GM18909 (cell line): Measurements from ENCODE around the gene CHID1.

Experiments used
- ATAC-seq: cut with Tn5 transposase; IDR thresholded peaks from one replicate; pipeline ENCODE4 v1.9.1; 2021; ENCODE audit warnings: mild to moderate bottlenecking; ENCODE audit not compliant: unreplicated experiment, poor library complexity

The CHID1 gene

GRCh38 chr11:889687-890475 is 20.7 kb downstream of the CHID1 start:
- ATAC-seq: no peak

- ATAC-seq: no peak
Observed at GRCh38 chr11:889257-889656, 21.4 kb downstream of the CHID1 start.

DNA sequence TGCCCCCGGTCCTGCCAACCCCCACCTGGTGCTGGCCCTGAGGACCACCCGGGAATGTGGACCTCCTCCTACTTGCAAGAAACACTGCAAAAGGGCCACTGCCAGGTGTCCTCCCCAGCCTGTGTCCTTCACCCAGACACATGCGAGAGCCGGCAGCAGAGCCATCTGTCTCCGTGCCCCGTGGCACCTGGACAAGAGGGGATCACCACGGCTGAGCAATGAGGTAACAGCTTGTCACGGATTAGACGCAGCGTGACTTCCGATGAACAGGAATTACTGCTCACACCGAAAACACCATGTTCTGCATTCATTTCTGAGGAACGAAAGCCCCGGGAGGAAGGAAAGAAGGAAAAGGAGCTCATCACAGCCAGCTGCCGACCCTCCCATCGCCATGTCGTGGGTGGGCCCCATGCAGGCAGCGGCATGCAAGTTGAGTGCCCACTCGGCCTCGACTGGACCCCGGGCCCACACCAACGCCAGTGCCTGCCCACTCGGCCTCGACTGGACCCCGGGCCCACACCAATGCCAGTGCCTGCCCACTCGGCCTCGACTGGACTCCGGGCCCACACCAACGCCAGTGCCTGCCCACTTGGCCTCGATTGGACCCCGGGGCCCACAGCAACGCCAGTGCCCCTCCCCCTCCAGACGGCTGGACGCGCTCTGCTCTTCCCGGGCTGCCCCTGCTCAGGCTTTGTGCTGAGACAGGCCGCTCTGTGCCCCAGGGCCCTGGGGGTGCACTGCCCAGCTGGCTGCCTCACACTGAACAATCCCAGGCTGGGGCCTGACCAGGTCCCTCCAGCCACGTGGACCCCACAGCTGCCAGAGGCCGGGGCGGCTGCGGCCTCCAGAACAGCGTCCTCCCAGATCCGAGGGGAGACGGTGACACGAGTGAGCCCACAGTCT is 22.0 kb downstream of the CHID1 start:
- no peak for ATAC-seq

DNA sequence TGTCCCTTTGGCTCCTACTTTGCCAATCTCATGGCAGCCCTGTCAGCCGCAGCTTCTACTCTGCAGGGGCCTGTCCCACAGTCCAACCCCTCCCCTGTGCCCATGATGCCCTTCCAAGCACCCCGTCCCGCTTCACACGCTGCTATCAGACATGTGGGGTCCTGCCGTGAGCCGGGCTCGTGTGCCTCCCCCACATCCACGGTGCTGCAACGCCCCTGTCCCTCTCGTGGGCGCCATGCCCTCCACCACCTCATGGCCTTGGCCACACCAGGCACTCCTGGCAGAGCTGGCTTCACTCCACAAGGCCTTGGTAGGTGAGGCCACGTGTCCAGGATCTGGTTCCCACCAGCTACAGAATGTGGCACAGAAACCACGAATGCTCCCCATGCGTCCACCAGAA is 23.0 kb downstream of the CHID1 start:
- no peak for ATAC-seq

- ATAC-seq: no peak
Observed at GRCh38 chr11:886568-886967, 24.0 kb downstream of the CHID1 start.

- no peak for ATAC-seq
Observed at GRCh38 chr11:884578-885070, 26.0 kb downstream of the CHID1 start.

DNA sequence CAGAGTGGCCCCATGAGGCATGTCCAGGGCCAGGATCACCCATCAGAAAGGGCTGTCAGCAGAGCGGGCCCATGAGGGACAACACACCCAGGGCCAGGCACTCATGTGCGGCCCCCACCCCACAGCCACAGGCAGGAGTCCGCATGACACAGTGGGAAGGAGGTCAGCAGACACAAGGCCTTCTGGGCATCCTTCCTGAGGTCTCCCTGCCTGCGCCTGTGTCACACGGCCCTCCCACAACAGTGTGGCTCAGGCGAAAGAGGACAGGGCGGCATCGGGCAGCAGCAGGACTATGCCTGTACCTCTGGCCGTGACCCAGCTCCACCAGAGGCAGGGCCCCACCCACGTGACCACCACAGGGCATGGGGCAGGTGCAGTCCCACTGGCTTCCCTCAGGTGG is 27.1 kb downstream of the CHID1 start:
- ATAC-seq: no peak

- ATAC-seq: no peak
Observed at GRCh38 chr11:882596-882995, 28.0 kb downstream of the CHID1 start.

GRCh38 chr11:880447-880846 is 30.2 kb downstream of the CHID1 start:
- no peak for ATAC-seq

- no peak for ATAC-seq
Observed at GRCh38 chr11:877565-877964, 33.0 kb downstream of the CHID1 start.

DNA sequence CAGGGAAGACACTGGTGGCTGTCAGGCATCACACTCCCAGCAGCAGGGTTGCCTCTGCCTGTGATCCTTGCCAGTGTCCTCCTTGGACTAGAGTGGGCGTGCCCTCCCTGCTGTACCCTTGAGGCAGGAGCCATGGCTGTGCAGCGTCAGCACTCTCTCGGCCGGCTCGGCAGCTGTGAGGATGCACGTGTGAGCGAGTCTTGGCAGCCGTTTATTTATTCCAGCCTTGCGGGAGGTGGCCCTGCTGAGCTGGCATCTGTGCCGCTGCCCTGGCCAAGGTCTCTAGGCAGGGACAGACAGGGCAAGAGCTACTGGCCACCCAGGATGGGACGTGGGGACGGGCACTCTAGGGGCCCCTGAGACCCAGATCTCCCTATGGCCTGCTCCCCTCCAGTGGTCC is 34.1 kb downstream of the CHID1 start:
- ATAC-seq: no peak

GRCh38 chr11:875769-876301 is 34.8 kb downstream of the CHID1 start:
- ATAC-seq: no peak

DNA sequence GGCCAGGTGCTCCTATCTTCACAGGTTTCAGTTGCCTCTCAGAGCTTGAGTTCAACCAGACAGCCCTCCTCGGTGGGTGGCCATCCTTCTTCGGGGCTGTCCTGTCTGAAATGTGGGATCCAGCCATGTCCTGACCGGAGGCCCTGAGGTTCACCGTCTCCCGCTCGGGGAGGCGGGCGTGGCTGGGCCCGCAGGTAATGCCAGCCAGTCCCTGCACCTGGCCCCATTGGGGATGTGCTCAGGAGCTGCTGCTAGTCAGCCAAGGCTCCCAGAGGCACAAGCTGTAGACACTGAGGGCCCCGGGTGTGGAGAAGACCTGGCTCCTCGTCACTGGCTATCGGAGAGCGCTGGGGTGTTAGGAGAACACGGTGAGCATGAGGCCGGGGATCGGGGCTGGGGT is 35.4 kb downstream of the CHID1 start:
- ATAC-seq: no peak

DNA sequence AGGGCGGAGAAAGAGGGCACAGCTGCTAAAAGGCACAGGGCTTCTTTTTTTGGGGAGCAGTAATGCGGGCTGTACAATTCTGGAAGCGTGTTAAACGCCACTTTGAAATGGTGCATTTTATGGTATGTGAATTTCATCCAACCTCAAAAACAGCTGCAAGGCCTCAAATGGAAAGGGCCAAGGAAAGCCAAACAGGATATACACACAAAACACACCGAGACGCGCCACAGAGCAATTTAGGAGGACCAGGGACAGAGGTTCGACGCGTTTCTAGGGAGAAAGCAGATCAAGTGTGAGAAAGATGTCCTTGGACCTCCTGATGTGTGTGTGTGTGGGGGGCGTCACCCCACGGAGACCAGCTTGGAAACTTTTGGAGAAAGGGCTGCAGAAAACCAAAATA is 36.9 kb downstream of the CHID1 start:
- ATAC-seq: no peak

DNA sequence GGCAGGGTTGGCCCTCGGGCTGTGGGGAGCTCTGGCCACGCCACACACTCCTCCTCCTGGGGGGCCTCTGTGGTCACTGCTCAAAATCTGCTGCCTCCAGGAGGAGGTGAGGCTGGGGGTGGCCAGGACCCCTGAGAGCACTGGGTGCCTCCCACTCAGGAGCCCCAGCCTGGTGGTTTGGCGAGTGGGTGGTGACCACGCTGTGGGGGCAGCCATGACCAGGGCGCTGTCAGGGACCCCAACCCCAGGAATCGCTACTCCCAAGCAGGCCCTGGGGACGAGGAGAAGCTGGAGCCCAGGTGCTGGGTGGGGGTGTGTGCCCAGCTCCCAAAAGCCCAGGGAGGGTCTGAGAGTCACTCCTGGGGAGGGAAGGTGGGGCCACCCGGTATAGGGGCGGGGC is 37.8 kb downstream of the CHID1 start:
- ATAC-seq: no peak

DNA sequence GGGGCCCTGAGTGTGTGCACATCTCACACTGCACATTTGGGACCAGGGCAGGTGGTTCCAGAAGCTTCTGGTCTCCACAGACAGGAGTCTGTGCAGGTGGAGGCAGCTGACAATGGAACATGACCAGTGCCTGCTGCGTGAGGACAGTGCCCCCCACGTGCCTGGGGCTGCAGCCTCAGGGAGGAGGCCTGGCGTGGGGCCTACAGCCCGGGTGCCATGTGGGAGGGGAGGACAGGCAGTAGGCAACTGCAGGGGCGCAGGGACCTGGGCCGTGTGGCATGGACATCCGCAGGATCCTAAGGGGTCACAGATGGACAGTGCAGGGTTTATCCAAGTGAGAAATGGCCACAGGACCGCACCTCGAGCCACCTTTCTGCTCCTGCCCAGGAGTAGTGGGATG is 39.1 kb downstream of the CHID1 start:
- ATAC-seq: no peak

DNA sequence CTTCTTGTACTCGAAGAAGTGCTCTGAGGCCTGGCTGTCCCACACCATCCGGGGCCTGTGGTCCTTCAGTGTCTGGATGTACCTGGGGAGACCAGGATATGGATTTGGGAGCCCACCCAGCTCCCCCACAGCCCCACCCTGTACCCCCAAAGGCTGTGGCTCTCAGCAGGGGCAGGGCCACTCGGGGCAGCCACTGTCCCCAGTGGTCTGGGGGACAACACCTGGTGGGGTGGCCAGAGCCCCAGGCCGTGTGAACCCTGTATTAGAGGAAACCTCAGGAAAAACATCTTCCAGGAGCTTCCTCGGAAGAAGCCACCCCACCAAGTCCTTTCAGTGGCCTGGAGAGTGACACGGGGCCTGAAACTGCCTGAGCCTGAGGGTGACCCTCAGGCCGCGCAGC is 40.2 kb downstream of the CHID1 start:
- ATAC-seq: no peak

- ATAC-seq: no peak
Observed at GRCh38 chr11:870127-870413, 40.5 kb downstream of the CHID1 start.

DNA sequence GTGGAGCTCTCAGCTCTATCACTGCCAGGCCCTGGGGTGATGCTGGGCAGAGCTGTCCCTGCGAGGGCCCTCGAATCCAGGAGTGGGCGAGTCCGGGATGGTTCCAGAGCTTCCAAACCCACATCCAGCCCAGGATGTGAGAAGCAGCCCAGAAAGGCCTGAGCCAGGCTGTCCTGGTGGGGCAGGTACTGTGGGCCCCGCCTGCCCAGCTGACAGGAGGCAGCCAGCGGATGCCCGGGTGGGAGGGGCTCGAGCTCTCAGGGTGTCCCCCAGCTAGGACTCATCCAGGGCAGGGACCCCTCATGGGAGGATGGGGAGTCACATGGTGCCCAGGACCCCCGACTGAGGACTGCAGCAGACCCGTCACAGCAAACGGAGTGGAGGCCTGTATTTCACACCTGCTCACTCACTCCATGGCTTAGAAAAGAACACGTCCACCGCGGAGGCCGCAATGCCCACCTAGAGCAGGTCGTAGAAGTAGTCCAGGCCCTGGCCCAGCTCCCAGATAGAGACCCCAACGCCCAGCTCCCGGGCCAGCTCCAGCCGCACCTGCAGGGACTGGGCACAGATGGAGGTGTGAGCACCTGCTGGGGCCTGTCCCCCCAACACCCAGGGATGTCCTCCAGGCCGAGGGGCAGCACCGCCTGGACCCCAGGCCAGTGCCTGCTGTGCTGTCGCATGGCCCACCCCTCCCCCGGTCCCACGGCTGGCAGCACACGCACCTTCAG is 41.0 kb downstream of the CHID1 start:
- ATAC-seq: no peak

- no peak for ATAC-seq
Observed at GRCh38 chr11:868802-869201, 41.8 kb downstream of the CHID1 start.

DNA sequence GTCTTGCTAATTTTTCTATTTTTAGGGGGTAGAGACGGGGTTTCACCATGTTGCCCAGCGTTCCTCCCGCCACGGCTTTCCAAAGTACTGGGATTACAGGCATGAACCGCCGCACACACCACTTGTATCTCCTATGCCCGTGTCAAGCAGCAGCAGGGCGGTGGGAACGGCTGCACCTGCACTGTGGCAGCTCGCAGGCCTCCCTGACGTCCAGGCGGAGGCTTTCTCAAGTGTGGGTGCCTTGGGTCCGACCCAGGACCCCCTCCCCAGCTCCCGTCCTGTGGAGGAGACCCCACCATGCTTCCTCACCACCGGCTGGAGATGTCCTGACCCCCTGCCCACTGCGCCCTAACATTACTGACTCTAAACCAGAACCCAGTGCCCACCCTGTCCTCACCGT is 42.2 kb downstream of the CHID1 start:
- ATAC-seq: no peak
